CD14-positive monocyte (primary cell): Measurements from ENCODE around the gene CRACDL. TPM values are rescaled to one million over a fixed set of nuclear protein-coding genes. Genes with fewer than 3 reads are reported as not detected.

ENCODE experiments used
- DNase-seq, 3 donors: peaks; one replicate each; pipeline ENCODE4 v3.0.0-alpha.2; 2011 to 2022
- H2AFZ ChIP-seq: 2 replicates; pipeline ENCODE4 v1.6.0; 2012; ENCODE audit warnings: mild to moderate bottlenecking, low read depth, low read length, inconsistent platforms; ENCODE audit not compliant: insufficient read depth, poor library complexity, severe bottlenecking
- H3K27ac ChIP-seq, 2 donors: 1 replicate in 1 of 2; 2 replicates in 1 of 2; pipeline ENCODE4 v1.5.1; 2012 to 2013; ENCODE audit warnings: low read length in 2 of 2, control low read depth in 1 of 2, inconsistent platforms in 1 of 2, low read depth in 1 of 2, mild to moderate bottlenecking in 1 of 2
- H3K27me3 ChIP-seq, 2 donors: one replicate each; pipeline versions ENCODE4 v1.6.0 to v1.6.1; 2011 to 2013; ENCODE audit warnings: low read length in 2 of 2; ENCODE audit not compliant: control insufficient read depth in 2 of 2, insufficient read depth in 2 of 2
- H3K36me3 ChIP-seq, 2 donors: replicated peaks in 1 of 2; 1 replicate in 1 of 2; 2 replicates in 1 of 2; pipeline versions ENCODE4 v1.5.1 to v1.6.1; 2012 to 2013; ENCODE audit warnings: low read length in 2 of 2, control low read depth in 1 of 2, inconsistent platforms in 1 of 2, mild to moderate bottlenecking in 1 of 2; ENCODE audit not compliant: insufficient read depth in 2 of 2, control insufficient read depth in 1 of 2
- H3K4me1 ChIP-seq, 2 donors: 1 replicate in 1 of 2; 2 replicates in 1 of 2; pipeline versions ENCODE4 v1.5.1 to v1.6.1; 2012 to 2013; ENCODE audit warnings: low read length in 2 of 2, control low read depth in 1 of 2, inconsistent platforms in 1 of 2, mild to moderate bottlenecking in 1 of 2, moderate library complexity in 1 of 2; ENCODE audit not compliant: insufficient read depth in 2 of 2, control insufficient read depth in 1 of 2
- H3K4me2 ChIP-seq: replicated peaks from 2 replicates; pipeline ENCODE3; 2012; ENCODE audit warnings: low read length, moderate library complexity, mild to moderate bottlenecking; ENCODE audit not compliant: poor library complexity, severe bottlenecking; ENCODE audit errors: extremely low read depth
- H3K4me3 ChIP-seq, 3 experiments: fragments of 200-600 bp in 1 of 3; sonication (generic) in 1 of 3; replicated peaks in 1 of 3; 1 replicate in 2 of 3; 2 replicates in 1 of 3; pipeline ENCODE4 v1.5.1; 2011 to 2013; ENCODE audit warnings: low read length in 3 of 3, mild to moderate bottlenecking in 3 of 3, control low read depth in 2 of 3, low read depth in 2 of 3, inconsistent platforms in 1 of 3, moderate library complexity in 1 of 3
- H3K79me2 ChIP-seq: 2 replicates; pipeline ENCODE4 v1.6.0; 2012; ENCODE audit warnings: mild to moderate bottlenecking, control low read depth, inconsistent platforms, low read length, moderate library complexity; ENCODE audit not compliant: insufficient read depth
- H3K9ac ChIP-seq: 2 replicates; pipeline ENCODE4 v1.6.0; 2017; ENCODE audit warnings: low read length, mild to moderate bottlenecking; ENCODE audit not compliant: insufficient read depth, poor library complexity, severe bottlenecking
- H3K9me3 ChIP-seq, 2 donors: replicated peaks in 1 of 2; 1 replicate in 1 of 2; 2 replicates in 1 of 2; pipeline versions ENCODE4 v1.5.1 to v1.6.1; 2012 to 2013; ENCODE audit warnings: low read length in 2 of 2, control low read depth in 1 of 2; ENCODE audit not compliant: control insufficient read depth in 1 of 2, insufficient read depth in 1 of 2
- H4K20me1 ChIP-seq: 2 replicates; pipeline ENCODE4 v1.6.0; 2012; ENCODE audit warnings: mild to moderate bottlenecking, low read length, control low read depth, moderate library complexity; ENCODE audit not compliant: insufficient read depth
- H3K27ac Mint-ChIP-seq, 7 donors: one replicate each; pipeline ENCODE4 v1.8.0; 2020; ENCODE audit warnings: mild to moderate bottlenecking in 7 of 7, mixed read lengths in 7 of 7, moderate library complexity in 6 of 7, inconsistent platforms in 2 of 7
- H3K27me3 Mint-ChIP-seq, 3 donors: one replicate each; pipeline ENCODE4 v1.8.0; 2021 to 2022; ENCODE audit warnings: low read depth in 3 of 3, mild to moderate bottlenecking in 3 of 3, mixed read lengths in 3 of 3, moderate library complexity in 3 of 3, inconsistent platforms in 1 of 3
- H3K36me3 Mint-ChIP-seq, 2 donors: one replicate each; pipeline ENCODE4 v1.8.0; 2020; ENCODE audit warnings: mixed read lengths in 2 of 2, inconsistent platforms in 1 of 2, mild to moderate bottlenecking in 1 of 2
- H3K4me1 Mint-ChIP-seq: one replicate; pipeline ENCODE4 v1.8.0; 2020; ENCODE audit warnings: mild to moderate bottlenecking, mixed read lengths
- H3K4me3 Mint-ChIP-seq, 2 donors: one replicate each; pipeline ENCODE4 v1.8.0; 2020; ENCODE audit warnings: mild to moderate bottlenecking in 2 of 2, mixed read lengths in 2 of 2, moderate library complexity in 1 of 2
- H3K9me3 Mint-ChIP-seq, 7 donors: one replicate each; pipeline ENCODE4 v1.8.0; 2020 to 2022; ENCODE audit warnings: mixed read lengths in 7 of 7, mild to moderate bottlenecking in 6 of 7, moderate library complexity in 6 of 7, inconsistent platforms in 2 of 7
- CTCF ChIP-seq: fragments of 200-600 bp; IDR thresholded peaks from one replicate; pipeline ENCODE4 v1.8.0; 2022; ENCODE audit warnings: antibody characterized with exemption, mild to moderate bottlenecking
- WGBS: methylation state at CpG from one replicate; pipeline ENCODE4 v1.1.5; 2013; ENCODE audit warnings: missing lambda C conversion rate; ENCODE audit not compliant: insufficient coverage; 5-methylcytosine and 5-hydroxymethylcytosine counted together
- intact Hi-C, 2 donors: fragments of 100-400 bp; cut with micrococcal nuclease; formaldehyde crosslinking; loops; one replicate each; pipeline versions ENCODE4 v1.15.0 to v1.15.1; 2023
- polyA plus RNA-seq, 3 donors: library from polyadenylated mRNA; depleted of rRNA in 1 of 3; unstranded in 2 of 3; stranded (reverse) in 1 of 3; fragments of 300-500 nt in 2 of 3; fragments of >200 nt in 1 of 3; fragmentation: Illumina TruSeq in 2 of 3; gene quantifications; 1 replicate in 2 of 3; 2 replicates in 1 of 3; pipeline ENCODE4 v1.2.3, GENCODE V29; 2012 to 2021

The CRACDL gene
- polyA plus RNA-seq, 3 donors, result 0.12 to 0.35 (median 0.28) TPM

DNA sequence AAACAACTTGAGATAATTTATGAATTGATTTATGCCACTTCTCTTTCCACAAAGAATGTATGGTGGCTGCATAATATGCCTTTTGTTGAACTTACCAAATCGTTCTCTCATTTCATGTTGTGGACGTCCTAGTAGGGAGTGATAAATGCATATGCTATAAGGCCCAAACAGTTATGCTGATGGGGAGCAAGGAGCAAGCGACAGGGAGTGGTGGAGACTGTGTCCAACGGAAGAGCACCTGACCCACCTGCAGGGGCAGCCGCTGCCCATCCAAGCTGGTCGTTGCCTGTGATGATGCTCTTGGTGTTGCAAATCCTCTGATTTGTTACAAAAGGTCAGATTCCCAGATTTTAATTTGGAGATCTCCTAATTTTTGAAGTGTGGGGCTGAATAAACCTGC, 174.1 kb downstream of the CRACDL start:
- Mint-ChIP-seq H3K27ac (no peak overlapping the region), H3K9me3 (no peaks in the 10 kb centered on the region), H3K36me3 (peaks cover 0 to 3% of the 10 kb centered on the region in 2 donors), H3K4me1 (peaks cover 94% of the 10 kb centered on the region), H3K4me3 (no peak overlapping the region), H3K27me3 (peaks cover 0 to 3% (median 2%) of the 10 kb centered on the region in 3 donors)
- no peaks in the 10 kb centered on the region for H3K36me3 ChIP-seq
- H2AFZ ChIP-seq, result no peak overlapping the region
- H3K27ac ChIP-seq, result no peak overlapping the region
- intact Hi-C loops, result no loop called here
- H3K9me3 ChIP-seq, result no peaks in the 10 kb centered on the region
- no peak for TF ChIP-seq CTCF
- H3K4me2 ChIP-seq, result no peak overlapping the region
- H3K9ac ChIP-seq, result no peak overlapping the region
- H3K4me3 ChIP-seq, result no peak overlapping the region
- no peaks in the 10 kb centered on the region for H4K20me1 ChIP-seq
- DNase-seq, result no peak
- 98% methylated on average over 4 of the region's 6 CpGs for WGBS
- H3K4me1 ChIP-seq, result peaks cover 97 to 98% of the 10 kb centered on the region in 2 donors
- no peaks in the 10 kb centered on the region for H3K79me2 ChIP-seq
- no peaks in the 10 kb centered on the region for H3K27me3 ChIP-seq

DNA sequence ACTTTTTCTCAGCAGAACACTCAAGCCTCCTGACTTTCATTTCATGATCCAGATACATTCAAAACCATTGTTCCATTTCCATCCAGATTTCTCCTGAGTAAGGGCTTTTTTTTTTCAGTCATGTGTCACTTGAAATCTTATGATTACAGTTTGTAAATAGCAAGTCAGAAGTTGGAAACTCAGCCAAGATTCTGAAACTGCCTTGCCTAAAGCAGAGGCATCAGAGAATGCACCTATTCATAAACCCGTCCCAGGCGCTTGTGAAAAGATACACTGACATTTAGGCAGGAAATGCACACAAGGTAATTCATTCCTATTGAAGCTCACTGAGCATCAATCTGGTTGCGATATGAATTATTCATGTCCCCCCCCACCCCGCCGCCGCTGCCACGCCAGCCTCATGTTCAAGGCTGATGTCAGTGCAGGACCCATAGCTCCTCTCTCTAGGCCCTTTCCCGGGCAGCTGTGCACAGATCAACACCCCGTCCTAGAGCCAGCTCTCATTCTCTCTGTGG, 174.7 kb downstream of the CRACDL start:
- no peak for DNase-seq
- no peaks in the 10 kb centered on the region for H3K36me3 ChIP-seq
- H4K20me1 ChIP-seq, result no peaks in the 10 kb centered on the region
- peak overlapping the region in 1 of 2 donors; percentile 29 for H3K27ac ChIP-seq
- Mint-ChIP-seq H3K4me3 (no peak overlapping the region), H3K27me3 (peaks cover 0 to 2% (median 2%) of the 10 kb centered on the region in 3 donors), H3K27ac (peak overlapping the region in 5 of 7 donors; percentile 0 to 87 (median 69)), H3K9me3 (peaks cover 0 to 2% (median 0%) of the 10 kb centered on the region in 7 donors), H3K36me3 (no peaks in the 10 kb centered on the region), H3K4me1 (peaks cover 88% of the 10 kb centered on the region)
- no peak overlapping the region for H2AFZ ChIP-seq
- H3K4me1 ChIP-seq, result peaks cover 91 to 92% of the 10 kb centered on the region in 2 donors
- TF ChIP-seq CTCF, result no peak
- H3K79me2 ChIP-seq, result no peaks in the 10 kb centered on the region
- H3K4me3 ChIP-seq, result no peak overlapping the region
- 99% methylated on average over 8 of the region's 9 CpGs for WGBS
- no peak overlapping the region for H3K9ac ChIP-seq
- H3K27me3 ChIP-seq, result no peaks in the 10 kb centered on the region
- intact Hi-C loops, result no loop called here
- H3K4me2 ChIP-seq, result no peak overlapping the region
- H3K9me3 ChIP-seq, result no peaks in the 10 kb centered on the region
